ENCODE data around the gene RAB17.

DNA sequence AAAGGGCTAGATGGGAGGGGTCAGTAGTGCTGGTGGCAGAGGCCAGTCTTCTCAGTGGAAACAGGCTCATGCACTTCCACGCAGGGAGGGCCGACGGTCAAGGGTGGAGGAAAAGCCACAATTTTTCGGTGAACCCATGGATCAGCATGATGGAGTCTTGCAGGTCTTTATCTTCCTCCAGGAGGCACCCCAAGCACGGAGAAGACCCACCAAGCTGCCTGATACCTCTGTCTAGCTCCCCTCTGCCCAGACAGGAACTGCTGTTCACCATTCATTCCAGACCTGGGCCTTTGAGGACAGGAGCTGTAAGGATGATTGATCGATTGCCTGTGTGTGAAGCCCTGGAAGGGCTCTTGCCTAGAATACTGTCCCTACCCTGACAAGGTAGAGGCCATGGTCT is 34.0 kb upstream of the RAB17 start:
- TF ChIP-seq POLR2A (IDR thresholded peaks at IDR 0.05; ENCODE audit: low read depth, low read length) = no peak
- no peak for TF ChIP-seq TAF1 (IDR thresholded peaks at IDR 0.05; ENCODE audit: borderline replicate concordance, low read depth, low read length)
